ENCODE measurements around the gene R3HDM2.

Gene R3HDM2

DNA sequence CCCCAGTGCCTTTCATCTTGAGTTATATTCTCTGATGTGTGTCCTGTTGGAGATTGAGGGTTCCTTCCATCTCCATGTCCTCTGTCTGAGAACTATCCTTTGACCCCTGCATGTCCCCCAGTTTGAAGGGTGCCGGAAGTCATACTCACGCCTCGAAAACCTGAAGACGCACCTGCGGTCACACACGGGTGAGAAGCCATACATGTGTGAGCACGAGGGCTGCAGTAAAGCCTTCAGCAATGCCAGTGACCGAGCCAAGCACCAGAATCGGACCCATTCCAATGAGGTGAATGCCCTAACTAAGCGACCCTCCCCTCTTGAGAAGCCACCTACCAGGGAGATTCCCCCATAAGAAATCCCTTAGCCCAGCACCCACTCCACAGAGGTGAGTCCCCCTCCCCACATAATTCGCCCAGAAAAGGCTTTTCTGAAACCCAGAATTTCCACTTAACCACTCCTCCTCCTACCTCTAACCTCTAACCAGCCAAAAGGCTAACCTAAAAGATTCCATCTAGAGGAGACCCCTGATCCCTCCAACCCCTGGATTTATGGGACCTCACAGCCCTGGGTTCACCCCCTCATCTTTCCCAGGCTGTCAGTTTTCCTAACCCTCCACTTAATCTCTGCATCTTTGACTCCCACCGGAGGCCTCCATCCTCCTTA, 36.5 kb upstream of the R3HDM2 start:
- no peak for DNase-seq (ENCODE audit: low read depth)

DNA sequence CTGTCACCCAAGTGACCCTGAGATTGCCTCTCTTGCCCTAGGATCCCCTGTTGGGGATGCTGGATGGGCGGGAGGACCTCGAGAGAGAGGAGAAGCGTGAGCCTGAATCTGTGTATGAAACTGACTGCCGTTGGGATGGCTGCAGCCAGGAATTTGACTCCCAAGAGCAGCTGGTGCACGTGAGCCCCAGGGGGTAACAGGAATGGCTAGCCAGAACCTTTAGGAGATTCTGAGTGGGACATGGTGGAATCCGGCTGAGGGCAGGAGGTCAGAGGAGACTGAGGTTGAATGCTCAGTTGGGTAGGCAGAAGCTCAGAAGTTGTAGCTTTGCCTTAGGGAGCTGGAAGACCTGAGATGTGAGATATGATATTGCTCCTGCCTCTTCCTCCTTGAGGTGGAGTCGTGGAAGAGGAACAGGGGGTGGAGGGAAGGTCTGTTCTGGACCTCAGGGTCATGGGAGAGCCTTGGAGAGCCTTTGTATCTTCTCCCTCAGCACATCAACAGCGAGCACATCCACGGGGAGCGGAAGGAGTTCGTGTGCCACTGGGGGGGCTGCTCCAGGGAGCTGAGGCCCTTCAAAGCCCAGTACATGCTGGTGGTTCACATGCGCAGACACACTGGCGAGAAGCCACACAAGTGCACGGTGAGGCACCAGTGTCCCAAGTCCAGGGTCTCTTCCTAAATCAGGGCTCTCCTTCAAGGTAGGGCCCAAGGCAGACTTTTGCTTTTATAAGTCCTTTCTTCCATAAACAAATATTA, 35.1 kb upstream of the R3HDM2 start:
- DNase-seq (ENCODE audit: low read depth) = no peak

DNA sequence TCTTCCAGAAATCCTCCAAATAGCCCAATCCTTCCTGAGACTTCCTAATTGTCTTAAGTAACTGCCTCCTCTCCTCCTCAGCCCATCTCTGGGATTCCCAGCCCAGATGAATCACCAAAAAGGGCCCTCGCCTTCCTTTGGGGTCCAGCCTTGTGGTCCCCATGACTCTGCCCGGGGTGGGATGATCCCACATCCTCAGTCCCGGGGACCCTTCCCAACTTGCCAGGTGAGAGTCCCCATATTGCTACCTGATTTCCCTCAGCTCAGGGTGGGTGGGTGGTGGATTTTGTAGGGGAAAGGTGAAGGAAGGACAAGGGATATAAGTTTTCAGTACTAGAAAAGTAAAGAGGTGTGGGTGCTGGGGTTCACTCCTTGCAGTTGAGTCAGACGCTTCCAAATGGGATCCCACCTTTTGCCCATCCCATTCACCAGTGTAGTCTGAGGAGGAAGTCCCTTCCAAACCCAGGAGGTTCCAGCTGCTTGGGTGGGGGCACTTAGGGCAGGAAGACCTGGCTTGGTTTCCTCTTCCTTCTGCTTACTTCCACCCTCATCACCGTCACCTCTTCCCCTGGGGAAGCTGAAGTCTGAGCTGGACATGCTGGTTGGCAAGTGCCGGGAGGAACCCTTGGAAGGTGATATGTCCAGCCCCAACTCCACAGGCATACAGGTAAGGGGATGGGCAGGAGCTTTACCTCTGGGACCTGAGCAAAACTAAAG, 34.3 kb upstream of the R3HDM2 start:
- DNase-seq (ENCODE audit: low read depth) = no peak

DNA sequence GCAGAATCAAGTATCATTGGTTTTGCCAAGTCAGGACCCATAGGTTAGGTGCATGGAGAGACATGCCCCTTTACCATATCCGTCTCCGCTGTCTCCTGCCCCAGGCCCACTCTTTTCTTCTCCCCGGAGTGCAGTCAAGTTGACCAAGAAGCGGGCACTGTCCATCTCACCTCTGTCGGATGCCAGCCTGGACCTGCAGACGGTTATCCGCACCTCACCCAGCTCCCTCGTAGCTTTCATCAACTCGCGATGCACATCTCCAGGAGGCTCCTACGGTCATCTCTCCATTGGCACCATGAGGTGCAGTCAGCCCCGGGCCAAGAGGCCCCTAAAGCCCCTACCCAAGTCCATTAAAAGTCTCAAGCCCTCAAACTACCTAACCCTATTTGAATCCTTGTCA, 33.7 kb upstream of the R3HDM2 start:
- DNase-seq (ENCODE audit: low read depth) = no peak

DNA sequence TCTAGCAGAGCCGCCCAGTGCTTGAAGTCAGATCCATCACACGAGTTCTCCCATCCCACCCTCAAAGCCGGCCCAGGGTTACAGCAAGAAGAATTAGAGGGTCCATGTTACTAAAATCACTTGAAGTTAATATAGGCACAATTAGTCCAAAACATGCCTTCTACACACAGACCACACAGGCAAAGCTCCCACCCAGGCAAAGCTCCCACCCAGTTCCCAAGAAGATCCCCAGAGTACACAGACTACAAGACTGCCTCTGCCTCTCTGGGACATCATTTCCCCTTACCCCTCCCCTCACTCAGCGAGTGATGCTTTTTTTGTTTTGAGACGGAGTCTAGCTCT, 32.0 kb upstream of the R3HDM2 start:
- no peak for DNase-seq (ENCODE audit: low read depth)

DNA sequence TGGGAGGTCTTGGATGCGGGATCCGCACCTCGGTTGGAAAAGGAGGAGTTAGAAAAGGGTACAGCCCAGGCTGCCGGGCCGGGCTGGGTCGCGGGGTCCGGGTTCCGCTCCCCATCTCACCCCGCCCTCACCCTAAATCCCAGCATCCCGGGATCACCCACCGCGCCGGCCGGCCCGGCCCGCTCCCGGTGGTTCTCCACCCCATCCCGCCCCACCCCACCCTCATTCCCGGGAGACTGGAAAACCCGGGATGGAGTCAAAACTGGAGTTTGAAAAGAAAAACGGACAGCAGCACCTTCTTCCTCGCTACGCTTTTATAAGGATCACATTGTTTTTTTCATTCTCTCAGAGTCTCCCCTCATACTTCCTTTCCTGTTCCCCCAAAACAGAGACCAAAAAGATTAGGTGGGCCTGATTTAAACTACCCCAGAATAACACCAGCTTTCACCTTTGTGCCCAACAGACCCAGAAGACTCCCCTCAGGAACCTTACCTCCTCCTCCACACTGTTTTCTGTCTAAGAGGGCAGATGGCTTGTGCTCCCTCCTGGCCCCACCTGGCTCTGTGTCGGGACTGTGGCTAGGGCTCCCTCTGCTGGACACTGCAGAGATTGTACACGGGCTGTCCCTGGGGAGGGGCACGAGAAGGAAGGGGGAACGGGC, 31.5 kb upstream of the R3HDM2 start:
- DNase-seq (ENCODE audit: low read depth) = peak; percentile 90

DNA sequence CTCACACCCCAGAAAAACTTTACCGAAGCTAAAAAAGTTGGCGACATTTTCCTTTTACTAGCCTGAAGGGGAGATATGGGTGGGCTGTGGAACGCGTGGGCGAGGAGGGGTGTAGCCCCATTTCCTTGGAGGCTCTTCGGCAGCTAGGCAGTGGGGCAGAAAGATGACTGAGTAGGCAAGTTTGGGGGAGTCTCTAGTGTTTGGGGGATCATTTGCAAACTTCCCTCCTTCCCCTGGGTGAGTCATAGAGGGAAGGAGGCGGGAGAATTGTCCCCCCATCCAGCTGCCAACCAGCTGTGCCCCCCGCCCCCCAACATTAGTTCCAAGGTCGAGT, 31.0 kb upstream of the R3HDM2 start:
- DNase-seq (ENCODE audit: low read depth) = no peak

DNA sequence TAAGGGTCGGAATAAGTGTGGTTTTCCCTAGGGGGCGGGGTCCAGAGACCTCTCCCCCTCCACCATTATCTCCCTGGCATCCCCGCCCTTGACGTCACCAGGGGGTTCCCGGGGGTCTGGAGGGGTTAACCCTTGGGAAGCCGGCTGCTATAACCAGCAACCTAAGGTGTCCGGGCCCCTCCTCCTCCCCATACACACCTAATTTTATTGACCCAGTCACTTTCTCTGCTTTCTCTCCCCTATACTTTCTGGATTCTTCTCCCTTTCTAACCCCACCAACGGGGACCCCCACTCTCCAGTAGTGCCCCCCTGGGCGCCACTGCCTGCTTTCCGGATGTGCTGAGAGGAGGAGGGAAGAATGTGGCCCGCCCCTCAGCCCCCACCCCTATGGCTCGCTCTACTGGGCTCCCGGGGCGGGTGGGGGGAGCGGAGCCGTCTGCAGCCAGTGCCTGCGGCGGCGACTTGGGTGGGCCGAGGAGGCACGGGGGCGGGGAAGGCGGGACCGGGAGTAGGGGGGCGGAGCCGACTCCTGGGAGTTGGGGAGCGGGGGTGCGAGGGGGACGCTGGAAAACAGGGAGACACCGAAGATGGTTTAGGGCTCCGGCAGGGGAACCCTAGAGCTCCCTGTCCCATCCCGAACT, 30.6 kb upstream of the R3HDM2 start:
- DNase-seq (ENCODE audit: low read depth) = peak; percentile 72

DNA sequence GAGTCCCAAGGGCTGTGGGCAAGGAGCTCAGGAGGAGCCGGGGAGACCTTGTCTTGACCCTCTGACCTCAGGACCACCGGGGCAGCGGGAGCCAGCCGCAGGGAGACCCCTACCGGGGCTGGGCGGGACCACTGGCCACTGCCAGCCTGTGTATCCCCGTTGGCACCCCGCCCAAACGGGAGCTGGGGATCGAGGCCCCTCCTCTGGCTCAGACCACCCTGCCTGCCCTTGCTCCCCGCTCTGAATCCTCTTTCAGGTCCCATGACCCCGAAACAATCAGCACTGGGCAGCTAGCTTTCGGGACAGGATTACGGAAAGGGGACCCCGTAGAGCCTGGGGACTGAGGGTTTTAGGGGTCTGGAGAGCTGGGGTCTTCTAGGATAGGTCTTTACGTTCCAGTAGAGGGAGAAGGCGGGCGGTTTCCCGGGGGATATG, 30.0 kb upstream of the R3HDM2 start:
- peak; percentile 13 for DNase-seq (ENCODE audit: low read depth)

DNA sequence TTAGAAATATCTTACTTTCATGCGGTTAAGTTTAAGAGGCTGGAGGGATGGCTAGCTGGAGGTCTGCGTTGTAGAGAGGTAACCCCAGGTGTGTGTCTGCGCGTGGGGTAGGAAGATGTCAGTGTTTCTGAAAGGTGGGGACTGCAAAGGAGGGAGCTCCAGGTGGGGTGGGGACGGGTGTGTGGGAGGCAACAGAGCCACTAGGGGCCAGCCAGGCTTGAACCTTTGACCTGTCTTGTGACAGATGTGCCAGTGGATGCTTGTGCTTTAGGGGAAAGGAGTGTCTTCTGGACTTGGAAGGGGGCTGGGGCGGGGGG, 29.6 kb upstream of the R3HDM2 start:
- DNase-seq (ENCODE audit: low read depth) = no peak

DNA sequence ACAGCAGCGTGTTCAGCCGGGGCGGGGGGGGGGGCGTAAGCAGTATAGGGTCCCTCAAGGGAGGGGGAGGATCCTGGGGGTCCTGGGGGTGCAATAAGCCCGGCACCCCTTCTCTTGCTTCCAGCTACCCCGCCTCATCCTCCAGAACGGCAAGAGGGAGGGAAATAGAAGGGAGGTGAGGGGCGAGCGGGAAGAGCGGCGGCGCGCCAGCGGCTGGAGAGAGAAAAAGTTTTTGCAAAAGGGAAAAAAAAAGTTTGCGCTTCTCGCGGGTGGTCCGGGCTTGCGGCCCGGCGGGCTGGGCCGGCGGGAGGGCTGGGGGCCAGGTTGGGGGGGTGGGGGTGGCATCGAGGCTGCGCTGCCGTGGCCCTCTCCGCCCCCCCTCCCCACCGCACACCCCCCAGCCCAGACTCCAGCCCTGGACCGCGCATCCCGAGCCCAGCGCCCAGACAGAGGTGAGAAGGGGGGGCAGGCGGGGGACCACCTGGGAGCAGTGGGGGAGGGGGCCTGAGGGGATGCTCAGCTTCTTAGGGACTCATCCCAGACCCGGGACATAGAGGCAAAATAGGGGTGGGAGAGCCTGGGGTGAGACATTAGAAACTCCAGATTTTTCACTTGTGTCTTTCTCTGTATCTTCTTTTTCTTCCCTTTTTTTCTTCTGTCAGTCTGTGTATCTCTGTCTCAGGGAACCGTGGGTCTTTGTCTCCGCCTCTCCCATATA, 29.1 kb upstream of the R3HDM2 start, which contains the start of gene GLI1:
TSS of gene GLI1 (plus strand) at position 36 of the 718 bp plus-strand sequence. CDS start 3,907 bp downstream, outside the sequence.
- peak; percentile 29 for DNase-seq (ENCODE audit: low read depth)

DNA sequence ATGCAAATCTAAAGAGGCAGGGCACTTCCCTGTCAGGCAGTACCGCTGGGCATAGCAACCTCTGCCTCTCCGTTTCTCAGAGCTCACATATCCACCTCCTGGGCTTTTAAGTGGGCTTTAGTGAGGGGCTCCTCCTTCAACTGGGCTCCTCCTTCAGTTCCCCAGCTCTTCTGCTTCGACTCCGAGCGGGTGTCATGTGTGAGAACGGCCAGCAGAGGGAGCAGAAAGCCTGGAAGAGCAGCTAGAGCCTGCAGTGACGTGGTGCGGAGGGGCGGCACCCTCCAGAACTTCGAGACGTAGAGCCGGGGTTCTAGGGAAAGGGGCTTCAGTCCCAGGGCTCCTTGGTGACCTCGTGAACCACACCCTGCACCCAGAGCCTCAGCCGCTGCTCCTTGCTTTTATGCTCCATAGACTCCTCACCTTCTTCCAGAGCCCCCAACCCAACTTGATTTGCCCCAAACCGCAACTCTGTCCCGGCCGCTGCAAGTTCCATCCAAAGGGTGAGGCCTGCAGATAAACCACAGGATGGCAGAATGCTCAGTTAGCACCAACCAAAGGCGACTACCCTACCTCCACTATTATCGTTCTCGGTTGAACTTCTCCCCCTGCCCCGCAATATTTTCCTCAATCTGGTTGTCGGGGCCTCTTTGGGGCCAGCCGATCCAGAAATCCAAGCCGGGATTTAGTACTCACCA, 28.4 kb upstream of the R3HDM2 start:
- DNase-seq (ENCODE audit: low read depth) = peak; percentile 95

DNA sequence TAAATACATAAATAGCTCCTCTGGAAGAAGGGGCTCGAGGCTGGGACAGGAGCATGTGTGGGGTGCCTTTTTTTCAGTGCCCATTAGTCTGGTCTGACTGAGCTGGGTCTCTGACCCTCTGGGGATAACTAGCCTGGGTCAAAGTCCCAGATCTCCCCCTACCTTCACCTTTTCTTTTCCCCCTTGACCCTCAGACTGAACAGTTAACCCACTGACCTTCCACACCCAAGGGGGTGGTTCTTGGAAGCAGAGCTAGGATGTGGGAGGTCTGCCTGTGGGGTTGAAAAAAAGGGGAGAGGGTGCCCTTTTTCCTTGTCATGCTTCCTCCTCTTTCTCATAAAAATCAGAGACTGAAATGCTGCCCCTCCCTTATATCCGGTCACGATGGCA, 27.8 kb upstream of the R3HDM2 start:
- no peak for DNase-seq (ENCODE audit: low read depth)

DNA sequence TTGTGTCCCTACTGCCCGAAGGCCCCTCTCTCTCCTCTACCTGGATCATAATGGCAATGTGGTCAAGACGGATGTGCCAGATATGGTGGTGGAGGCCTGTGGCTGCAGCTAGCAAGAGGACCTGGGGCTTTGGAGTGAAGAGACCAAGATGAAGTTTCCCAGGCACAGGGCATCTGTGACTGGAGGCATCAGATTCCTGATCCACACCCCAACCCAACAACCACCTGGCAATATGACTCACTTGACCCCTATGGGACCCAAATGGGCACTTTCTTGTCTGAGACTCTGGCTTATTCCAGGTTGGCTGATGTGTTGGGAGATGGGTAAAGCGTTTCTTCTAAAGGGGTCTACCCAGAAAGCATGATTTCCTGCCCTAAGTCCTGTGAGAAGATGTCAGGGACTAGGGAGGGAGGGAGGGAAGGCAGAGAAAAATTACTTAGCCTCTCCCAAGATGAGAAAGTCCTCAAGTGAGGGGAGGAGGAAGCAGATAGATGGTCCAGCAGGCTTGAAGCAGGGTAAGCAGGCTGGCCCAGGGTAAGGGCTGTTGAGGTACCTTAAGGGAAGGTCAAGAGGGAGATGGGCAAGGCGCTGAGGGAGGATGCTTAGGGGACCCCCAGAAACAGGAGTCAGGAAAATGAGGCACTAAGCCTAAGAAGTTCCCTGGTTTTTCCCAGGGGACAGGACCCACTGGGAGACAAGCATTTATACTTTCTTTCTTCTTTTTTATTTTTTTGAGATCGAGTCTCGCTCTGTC, 26.1 kb upstream of the R3HDM2 start:
- DNase-seq (ENCODE audit: low read depth) = no peak

DNA sequence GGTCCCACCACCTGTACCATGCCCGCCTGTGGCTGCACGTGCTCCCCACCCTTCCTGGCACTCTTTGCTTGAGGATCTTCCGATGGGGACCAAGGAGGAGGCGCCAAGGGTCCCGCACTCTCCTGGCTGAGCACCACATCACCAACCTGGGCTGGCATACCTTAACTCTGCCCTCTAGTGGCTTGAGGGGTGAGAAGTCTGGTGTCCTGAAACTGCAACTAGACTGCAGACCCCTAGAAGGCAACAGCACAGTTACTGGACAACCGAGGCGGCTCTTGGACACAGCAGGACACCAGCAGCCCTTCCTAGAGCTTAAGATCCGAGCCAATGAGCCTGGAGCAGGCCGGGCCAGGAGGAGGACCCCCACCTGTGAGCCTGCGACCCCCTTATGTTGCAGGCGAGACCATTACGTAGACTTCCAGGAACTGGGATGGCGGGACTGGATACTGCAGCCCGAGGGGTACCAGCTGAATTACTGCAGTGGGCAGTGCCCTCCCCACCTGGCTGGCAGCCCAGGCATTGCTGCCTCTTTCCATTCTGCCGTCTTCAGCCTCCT, 25.4 kb upstream of the R3HDM2 start:
- DNase-seq (ENCODE audit: low read depth) = peak; percentile 67

DNA sequence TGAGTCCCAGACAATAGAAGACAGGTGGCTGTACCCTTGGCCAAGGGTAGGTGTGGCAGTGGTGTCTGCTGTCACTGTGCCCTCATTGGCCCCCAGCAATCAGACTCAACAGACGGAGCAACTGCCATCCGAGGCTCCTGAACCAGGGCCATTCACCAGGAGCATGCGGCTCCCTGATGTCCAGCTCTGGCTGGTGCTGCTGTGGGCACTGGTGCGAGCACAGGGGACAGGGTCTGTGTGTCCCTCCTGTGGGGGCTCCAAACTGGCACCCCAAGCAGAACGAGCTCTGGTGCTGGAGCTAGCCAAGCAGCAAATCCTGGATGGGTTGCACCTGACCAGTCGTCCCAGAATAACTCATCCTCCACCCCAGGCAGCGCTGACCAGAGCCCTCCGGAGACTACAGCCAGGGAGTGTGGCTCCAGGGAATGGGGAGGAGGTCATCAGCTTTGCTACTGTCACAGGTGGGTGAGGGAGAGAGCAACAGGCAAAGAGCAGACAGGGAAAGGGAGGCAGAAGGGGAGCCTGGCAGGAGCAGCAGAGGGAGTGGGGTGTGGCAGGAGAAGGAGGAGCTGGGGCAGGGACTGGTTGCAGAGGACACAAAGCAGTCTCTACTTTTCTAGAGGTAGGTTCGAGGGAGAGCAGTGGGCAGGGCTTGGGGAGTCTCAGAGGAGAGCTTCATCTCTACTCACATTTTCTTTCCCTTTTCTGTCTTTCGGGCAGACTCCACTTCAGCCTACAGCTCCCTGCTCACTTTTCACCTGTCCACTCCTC, 24.7 kb upstream of the R3HDM2 start:
- no peak for DNase-seq (ENCODE audit: low read depth)

DNA sequence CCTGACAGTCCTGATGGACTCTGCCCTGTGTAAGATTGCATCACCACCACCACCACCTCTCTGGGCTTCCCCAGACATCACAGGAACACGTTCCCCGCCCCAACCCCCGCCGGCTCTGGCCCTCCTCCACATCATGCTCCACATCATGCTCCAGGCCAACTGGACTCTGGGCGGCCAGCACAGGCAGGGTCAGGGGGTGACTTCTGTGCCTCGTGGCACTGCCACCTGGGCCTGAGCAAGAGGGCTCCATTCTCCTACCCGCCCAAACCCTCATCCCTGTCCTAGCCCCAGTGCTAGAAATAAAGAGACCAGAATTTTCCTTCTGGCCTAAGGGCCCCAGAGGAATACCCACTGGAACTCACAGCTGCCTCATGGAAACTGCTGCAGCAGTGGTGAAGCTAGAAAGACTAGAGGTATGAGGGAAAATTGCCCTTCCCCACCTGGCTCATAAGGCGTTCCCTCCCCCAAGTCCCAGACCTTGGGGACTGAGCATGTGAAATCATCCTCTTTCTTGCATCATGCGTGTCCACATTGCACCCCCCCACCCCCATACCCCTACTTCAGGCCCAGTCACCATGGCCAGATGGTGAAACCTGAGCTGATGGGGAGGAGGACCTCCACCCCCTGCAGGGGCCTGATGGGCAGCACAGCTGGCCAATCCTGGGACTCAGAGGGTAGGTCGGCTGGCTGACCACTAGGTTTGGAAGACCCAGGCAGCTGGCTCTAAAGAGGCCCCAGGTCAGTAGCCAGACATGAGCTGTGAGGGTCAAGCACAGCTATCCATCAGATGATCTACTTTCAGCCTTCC, 23.9 kb upstream of the R3HDM2 start, which contains the start of gene INHBE:
TSS of gene INHBE (plus strand) at position 742 of the 808 bp plus-strand sequence. CDS start 230 bp downstream, outside the sequence.
- DNase-seq (ENCODE audit: low read depth) = peak; percentile 56

DNA sequence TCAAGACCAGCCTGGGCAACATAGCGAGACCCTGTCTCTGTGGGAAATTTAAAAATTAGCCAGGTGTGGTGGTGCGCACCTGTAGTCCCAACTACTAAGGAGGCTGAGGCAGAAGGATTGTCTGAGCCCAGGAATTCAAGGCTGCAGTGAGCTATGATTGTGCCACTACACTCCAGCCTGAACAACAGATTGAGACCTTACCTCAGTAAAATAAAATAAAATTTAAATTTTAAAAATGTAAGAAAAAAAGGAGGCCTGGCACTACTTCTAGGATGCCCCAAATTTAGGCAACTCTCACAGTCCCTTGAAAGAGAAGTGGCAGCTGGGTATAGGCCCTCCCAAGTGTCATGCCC, 23.3 kb upstream of the R3HDM2 start:
- no peak for DNase-seq (ENCODE audit: low read depth)
